Astrocyte (in vitro differentiated cells and primary cell): Measurements from ENCODE around the gene HEATR5A.

Experiments
- EZH2 ChIP-seq: IDR thresholded peaks from 2 replicates; pipeline ENCODE4 v1.6.1; 2012; ENCODE audit warnings: mild to moderate bottlenecking, low read length, inconsistent platforms; ENCODE audit not compliant: insufficient read depth
- TF ChIP-seq, protein P1 (sequence below): IDR thresholded peaks from 2 replicates; pipeline ENCODE4 v1.5.1; 2011; ENCODE audit warnings: low read depth, mild to moderate bottlenecking, inconsistent platforms, low read length, moderate library complexity; ENCODE audit not compliant: insufficient read depth

DNA sequence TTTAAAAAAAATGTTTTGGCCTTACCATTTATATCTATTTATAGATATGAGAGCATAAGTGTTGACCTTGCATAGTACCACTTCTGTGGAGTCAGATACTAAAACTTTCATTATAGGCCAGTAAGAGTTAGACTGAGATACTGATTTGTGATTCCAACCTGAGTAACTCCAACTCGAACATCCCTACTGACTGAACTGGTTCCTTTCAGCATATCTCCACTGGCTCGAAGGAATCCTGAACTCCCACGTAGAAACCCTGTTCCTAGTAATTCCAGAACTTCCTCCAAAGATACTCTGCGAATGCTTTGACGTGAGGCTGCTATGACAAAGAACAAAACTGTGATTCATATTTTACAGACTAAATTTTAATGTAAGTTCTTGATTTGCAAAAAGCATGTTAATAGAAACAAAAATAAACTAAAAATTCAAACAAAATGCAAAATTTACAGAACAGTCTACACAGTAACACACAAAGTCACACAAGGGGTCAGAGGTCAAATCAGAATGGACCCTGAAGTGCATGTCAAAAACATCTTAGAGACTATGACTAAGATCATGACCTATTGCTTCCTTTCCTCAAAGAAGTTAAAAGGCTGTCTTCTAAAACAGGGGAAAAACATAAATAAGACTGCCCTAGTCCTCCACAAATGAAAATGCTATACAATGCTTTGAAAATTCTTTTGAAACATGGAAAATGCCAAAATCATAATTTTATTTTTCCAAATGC is 31.5 kb downstream of the HEATR5A start:
- TF ChIP-seq, protein P1, sequence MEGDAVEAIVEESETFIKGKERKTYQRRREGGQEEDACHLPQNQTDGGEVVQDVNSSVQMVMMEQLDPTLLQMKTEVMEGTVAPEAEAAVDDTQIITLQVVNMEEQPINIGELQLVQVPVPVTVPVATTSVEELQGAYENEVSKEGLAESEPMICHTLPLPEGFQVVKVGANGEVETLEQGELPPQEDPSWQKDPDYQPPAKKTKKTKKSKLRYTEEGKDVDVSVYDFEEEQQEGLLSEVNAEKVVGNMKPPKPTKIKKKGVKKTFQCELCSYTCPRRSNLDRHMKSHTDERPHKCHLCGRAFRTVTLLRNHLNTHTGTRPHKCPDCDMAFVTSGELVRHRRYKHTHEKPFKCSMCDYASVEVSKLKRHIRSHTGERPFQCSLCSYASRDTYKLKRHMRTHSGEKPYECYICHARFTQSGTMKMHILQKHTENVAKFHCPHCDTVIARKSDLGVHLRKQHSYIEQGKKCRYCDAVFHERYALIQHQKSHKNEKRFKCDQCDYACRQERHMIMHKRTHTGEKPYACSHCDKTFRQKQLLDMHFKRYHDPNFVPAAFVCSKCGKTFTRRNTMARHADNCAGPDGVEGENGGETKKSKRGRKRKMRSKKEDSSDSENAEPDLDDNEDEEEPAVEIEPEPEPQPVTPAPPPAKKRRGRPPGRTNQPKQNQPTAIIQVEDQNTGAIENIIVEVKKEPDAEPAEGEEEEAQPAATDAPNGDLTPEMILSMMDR, result no peak
- TF ChIP-seq EZH2, result no peak
